SK-N-SH (cell line): Measurements from ENCODE around the gene POP7. TPM values are rescaled to one million over a fixed set of nuclear protein-coding genes. Genes with fewer than 3 reads are reported as not detected.

Experiments used
- CTCF ChIA-PET: fragments of 300-600, 350-600 bp; formaldehyde crosslinking; extraction: SDS; loops from one replicate; lab custom pipeline; 2021; lab: Yijun Ruan, JAX
- POLR2A ChIA-PET: fragments of 350-600 bp; sonication (Branson Sonifier 250); formaldehyde crosslinking; extraction: SDS; loops from one replicate; lab custom pipeline; 2020; ENCODE audit warnings: antibody characterized with exemption, inconsistent platforms; lab: Yijun Ruan, JAX
- DNase-seq: peaks from one replicate; pipeline ENCODE4 v3.0.0; 2012
- H2AFZ ChIP-seq: fragments of 200-600 bp; sonication (generic); 2 replicates; pipeline ENCODE4 v1.8.1; 2016; ENCODE audit warnings: antibody characterized with exemption, mild to moderate bottlenecking, low read depth
- H3F3A ChIP-seq: fragments of 200-600 bp; sonication (generic); replicated peaks from 2 replicates; pipeline ENCODE3; 2016; ENCODE audit warnings: antibody characterized with exemption, mild to moderate bottlenecking; ENCODE audit not compliant: insufficient read depth
- H3K27ac ChIP-seq, 2 experiments: fragments of 200-500 bp in 1 of 2; fragments of 200-600 bp in 1 of 2; sonication (Bioruptor generic) in 1 of 2; sonication (generic), shearing (Covaris generic) in 1 of 2; 2 replicates each; pipeline versions ENCODE4 v1.5.1 to v1.6.1; 2014 to 2016; ENCODE audit warnings: low read depth in 2 of 2, inconsistent platforms in 1 of 2, low read length in 1 of 2, mild to moderate bottlenecking in 1 of 2, mixed read lengths in 1 of 2
- H3K27me3 ChIP-seq: fragments of 200-600 bp; sonication (generic), shearing (Covaris generic); 2 replicates; pipeline ENCODE4 v1.6.1; 2016; ENCODE audit warnings: mixed run types; ENCODE audit not compliant: insufficient read depth
- H3K36me3 ChIP-seq, 2 experiments: fragments of 200-500 bp in 1 of 2; fragments of 200-600 bp in 1 of 2; sonication (Bioruptor generic) in 1 of 2; sonication (generic) in 1 of 2; replicated peaks in 1 of 2; 2 replicates each; pipeline versions ENCODE3 to v1.5.1; 2014 to 2016; ENCODE audit warnings: low read length in 1 of 2, mild to moderate bottlenecking in 1 of 2; ENCODE audit not compliant: insufficient read depth in 2 of 2, control insufficient read depth in 1 of 2
- H3K4me1 ChIP-seq, 2 experiments: fragments of 200-500 bp in 1 of 2; fragments of 200-600 bp in 1 of 2; sonication (Bioruptor generic) in 1 of 2; sonication (generic), shearing (Covaris generic) in 1 of 2; 2 replicates each; pipeline versions ENCODE4 v1.5.1 to v1.6.1; 2014 to 2016; ENCODE audit warnings: low read depth in 1 of 2, low read length in 1 of 2, mixed run types in 1 of 2; ENCODE audit not compliant: insufficient read depth in 2 of 2, control insufficient read depth in 1 of 2
- H3K4me2 ChIP-seq: fragments of 200-600 bp; sonication (generic), shearing (Covaris generic); 2 replicates; pipeline ENCODE4 v1.6.1; 2017; ENCODE audit warnings: mixed run types
- H3K4me3 ChIP-seq, 2 experiments: fragments of 200-500 bp in 1 of 2; fragments of 200-600 bp in 1 of 2; sonication (Bioruptor generic) in 1 of 2; sonication (generic), shearing (Covaris generic) in 1 of 2; 2 replicates each; pipeline versions ENCODE4 v1.5.1 to v1.8.1; 2014 to 2016; ENCODE audit warnings: low read depth in 2 of 2, inconsistent platforms in 1 of 2, low read length in 1 of 2, mild to moderate bottlenecking in 1 of 2, mixed read lengths in 1 of 2, moderate library complexity in 1 of 2
- H3K79me2 ChIP-seq: fragments of 200-600 bp; sonication (generic); 2 replicates; pipeline ENCODE4 v1.8.1; 2017; ENCODE audit warnings: mild to moderate bottlenecking; ENCODE audit not compliant: insufficient read depth
- H3K9ac ChIP-seq: fragments of 200-600 bp; sonication (generic); 2 replicates; pipeline ENCODE4 v1.6.1; 2017; ENCODE audit warnings: mixed run types
- H3K9me2 ChIP-seq: fragments of 200-600 bp; sonication (generic); 2 replicates; pipeline ENCODE4 v1.6.1; 2017; ENCODE audit warnings: mixed run types
- H3K9me3 ChIP-seq: fragments of 200-600 bp; sonication (generic); 2 replicates; pipeline ENCODE4 v1.6.1; 2017; ENCODE audit warnings: mixed run types, mild to moderate bottlenecking, moderate library complexity
- H4K20me1 ChIP-seq: fragments of 200-600 bp; sonication (generic); 2 replicates; pipeline ENCODE4 v1.6.1; 2017; ENCODE audit warnings: mild to moderate bottlenecking, mixed run types; ENCODE audit not compliant: insufficient read depth
- CHD2 ChIP-seq: fragments of 150-350 bp; IDR thresholded peaks from 2 replicates; pipeline ENCODE4 v1.6.1; 2018; ENCODE audit warnings: low read length; ENCODE audit not compliant: partially characterized antibody
- CTCF ChIP-seq: fragments of 200-600 bp; sonication (generic); IDR thresholded peaks from 2 replicates; pipeline ENCODE4 v1.6.1; 2017; ENCODE audit warnings: antibody characterized with exemption, mild to moderate bottlenecking, moderate library complexity
- EZH2phosphoT487 ChIP-seq: fragments of 200-600 bp; sonication (generic); IDR thresholded peaks from 2 replicates; pipeline ENCODE4 v1.6.1; 2017; ENCODE audit warnings: low read depth, mixed run types, mild to moderate bottlenecking, antibody characterized with exemption, moderate library complexity, borderline replicate concordance
- FOXJ3 ChIP-seq: sonication (generic); formaldehyde crosslinking; IDR thresholded peaks from 2 replicates; pipeline ENCODE4 v1.5.1; 2020; ENCODE audit warnings: mild to moderate bottlenecking, missing genetic modification reagents
- FOXM1 ChIP-seq: IDR thresholded peaks from 2 replicates; pipeline ENCODE4 v1.4.0; 2012; ENCODE audit warnings: low read depth, mild to moderate bottlenecking
- NFIC ChIP-seq: IDR thresholded peaks from 2 replicates; pipeline ENCODE4 v1.4.0; 2012; ENCODE audit warnings: borderline replicate concordance
- RCOR1 ChIP-seq: fragments of 150-350 bp; IDR thresholded peaks from 2 replicates; pipeline ENCODE4 v1.6.1; 2017; ENCODE audit warnings: antibody characterized with exemption, low read length
- RFX5 ChIP-seq: IDR thresholded peaks from 2 replicates; pipeline ENCODE4 v1.6.1; 2012; ENCODE audit warnings: mild to moderate bottlenecking, improper control_type of control experiment, low read length
- TEAD4 ChIP-seq: IDR thresholded peaks from 2 replicates; pipeline ENCODE4 v1.4.0; 2012; ENCODE audit warnings: mild to moderate bottlenecking, borderline replicate concordance; ENCODE audit not compliant: insufficient read depth
- WGBS: methylation state at CpG from one replicate; pipeline ENCODE4 v1.1.6; 2017; ENCODE audit warnings: low lambda C conversion rate; 5-methylcytosine and 5-hydroxymethylcytosine counted together
- polyA plus RNA-seq, 3 experiments: library from polyadenylated mRNA; depleted of rRNA; stranded (reverse); fragments of >200 nt; gene quantifications; 2 replicates each; pipeline ENCODE4 v1.2.3, GENCODE V29; 2012

Gene POP7
- polyA plus RNA-seq, 1 of the 3 experiments (the other 2 are of a cell fraction): 81.8 TPM

DNA sequence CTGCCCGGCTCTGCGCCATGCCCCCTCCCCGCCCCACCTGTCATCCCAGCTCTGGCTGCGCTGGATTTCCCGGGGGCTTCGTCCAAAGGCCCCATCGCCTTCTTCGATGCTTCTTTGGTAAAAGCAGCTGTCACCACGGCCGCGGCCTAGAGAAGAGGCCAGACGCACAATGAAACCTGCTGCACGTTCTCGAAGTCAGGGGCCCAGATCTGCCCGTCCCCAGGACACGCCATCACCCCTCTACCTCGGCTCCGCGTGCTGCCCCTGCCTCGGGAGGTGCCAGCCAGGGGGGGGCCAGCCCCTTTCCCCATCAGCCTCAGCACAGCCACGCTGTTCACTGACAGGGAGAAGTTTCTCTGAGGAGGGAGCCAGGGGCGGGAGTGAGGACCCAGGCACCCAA is 18.7 kb upstream of the POP7 start:
- H3K9me3 ChIP-seq: no peaks in the 10 kb centered on the region
- no peak for TF ChIP-seq FOXJ3 (CRISPR knock-in tag)
- no peak for TF ChIP-seq RCOR1
- TF ChIP-seq CHD2: no peak
- TF ChIP-seq FOXM1: no peak
- H3F3A ChIP-seq: peaks cover 13% of the 10 kb centered on the region
- WGBS: 95% methylated on average over 21 of the region's 22 CpGs
- peaks cover 41% of the 10 kb centered on the region for H3K79me2 ChIP-seq
- H3K27me3 ChIP-seq: no peaks in the 10 kb centered on the region
- peaks cover 11 to 15% of the 10 kb centered on the region in 2 experiments for H3K4me1 ChIP-seq
- H3K9me2 ChIP-seq: no peaks in the 10 kb centered on the region
- no peak overlapping the region for H3K9ac ChIP-seq
- no peak overlapping the region for H2AFZ ChIP-seq
- peaks cover 13 to 72% of the 10 kb centered on the region in 2 experiments for H3K36me3 ChIP-seq
- POLR2A ChIA-PET: no interaction called here
- peaks cover 48% of the 10 kb centered on the region for H4K20me1 ChIP-seq
- no peak for DNase-seq
- CTCF ChIA-PET: interaction anchor here (8.3 to 11.0 kb wide), 3 partner anchors 17 to 124 kb away, joined by 108 to 147 read pairs (median 119); partner anchors contain the start of genes MOSPD3 and POP7
- no peak overlapping the region for H3K27ac ChIP-seq
- no peak overlapping the region for H3K4me2 ChIP-seq
- no peak overlapping the region for H3K4me3 ChIP-seq

DNA sequence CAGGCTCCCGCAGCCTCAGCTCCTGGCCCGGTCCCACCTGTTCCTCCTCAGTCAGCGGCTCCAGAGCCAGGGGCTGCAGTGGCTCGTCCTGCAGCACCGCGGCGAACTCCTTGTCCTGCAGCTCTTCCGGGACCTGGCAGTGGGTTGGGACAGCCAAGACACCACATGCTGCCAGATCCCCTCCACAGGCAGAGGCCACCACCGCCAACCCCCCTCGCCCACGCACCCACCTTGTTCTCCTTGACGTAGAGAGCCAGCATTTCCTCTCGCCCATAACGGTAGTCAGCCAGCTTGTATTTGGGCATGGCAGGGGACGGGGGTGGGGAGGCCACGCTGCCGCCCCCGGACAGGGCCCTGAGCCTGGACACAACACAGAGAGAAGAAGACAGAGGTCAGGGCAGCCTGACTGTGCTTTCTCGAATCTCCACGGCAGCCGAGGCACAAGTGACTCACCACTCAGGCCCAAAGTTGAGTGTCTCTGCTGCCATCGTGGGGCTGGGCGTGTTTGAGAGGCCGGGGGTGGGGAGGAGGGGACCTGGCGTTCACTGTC is 18.1 kb upstream of the POP7 start:
- no peak overlapping the region for H3K27ac ChIP-seq
- no peak overlapping the region for H3K9ac ChIP-seq
- H2AFZ ChIP-seq: no peak overlapping the region
- no peak overlapping the region for H3K4me3 ChIP-seq
- POLR2A ChIA-PET: no interaction called here
- H3K27me3 ChIP-seq: no peaks in the 10 kb centered on the region
- H3K79me2 ChIP-seq: peaks cover 47% of the 10 kb centered on the region
- TF ChIP-seq RFX5 (no peak), NFIC (no peak), TEAD4 (no peak), CTCF (no peak), EZH2phosphoT487 (no peak)
- H3K36me3 ChIP-seq: peaks cover 13 to 66% of the 10 kb centered on the region in 2 experiments
- H3K9me3 ChIP-seq: no peaks in the 10 kb centered on the region
- CTCF ChIA-PET: interaction anchor here (8.3 to 11.0 kb wide), 3 partner anchors 16 to 125 kb away, joined by 108 to 147 read pairs (median 119); partner anchors contain the start of genes MOSPD3 and POP7
- H3K4me2 ChIP-seq: no peak overlapping the region
- no peak for DNase-seq
- no peaks in the 10 kb centered on the region for H3K9me2 ChIP-seq
- peaks cover 53% of the 10 kb centered on the region for H4K20me1 ChIP-seq
- H3F3A ChIP-seq: peaks cover 14% of the 10 kb centered on the region
- H3K4me1 ChIP-seq: peaks cover 17 to 21% of the 10 kb centered on the region in 2 experiments
- 82% methylated on average over 22 of the region's 25 CpGs for WGBS
